A673 (cell line): ENCODE results near the gene C2orf92. TPM values are rescaled to one million over a fixed set of nuclear protein-coding genes. Genes with fewer than 3 reads are reported as not detected.

Experiments used
- BruUV-seq: library from RNA; stranded (reverse); fragments of 400-500 nt; replicated peaks from 2 replicates; lab custom pipeline; 2021; lab: Mats Ljungman, UMichigan
- CTCF ChIA-PET: fragments of 300-600 bp; sonication (Branson Sonifier 250); formaldehyde crosslinking; loops from one replicate; lab custom pipeline; 2022; ENCODE audit warnings: antibody characterized with exemption; lab: Charles Lee
- POLR2A ChIA-PET: fragments of 300-600 bp; sonication (Branson Sonifier 250); formaldehyde crosslinking; loops from one replicate; lab custom pipeline; 2022; ENCODE audit warnings: antibody characterized with exemption; ENCODE audit not compliant: low non-redundant PET; lab: Charles Lee
- DNase-seq: peaks from one replicate; pipeline ENCODE4 v3.0.0-alpha.2; 2015; ENCODE audit warnings: low spot score
- H3K27ac ChIP-seq: fragments of 200-600 bp; sonication (generic); 2 replicates; pipeline ENCODE4 v1.5.1; 2016; ENCODE audit warnings: mixed run types, low read depth, mild to moderate bottlenecking, mixed read lengths, antibody characterized with exemption, low read length; ENCODE audit not compliant: poor library complexity, severe bottlenecking
- H3K27me3 ChIP-seq: fragments of 200-600 bp; sonication (generic); replicated peaks from 2 replicates; pipeline ENCODE4 v1.6.1; 2017; ENCODE audit warnings: mixed run types, low read depth, mild to moderate bottlenecking, mixed read lengths, antibody characterized with exemption, low read length; ENCODE audit not compliant: insufficient read depth, poor library complexity
- H3K36me3 ChIP-seq: fragments of 200-600 bp; sonication (generic); 2 replicates; pipeline ENCODE4 v1.6.1; 2016; ENCODE audit warnings: mixed run types, mild to moderate bottlenecking, mixed read lengths, antibody characterized with exemption, low read length; ENCODE audit not compliant: insufficient read depth, poor library complexity, severe bottlenecking
- H3K4me1 ChIP-seq: fragments of 200-600 bp; sonication (generic); 2 replicates; pipeline ENCODE4 v1.6.1; 2017; ENCODE audit warnings: mixed run types, mild to moderate bottlenecking, mixed read lengths, antibody characterized with exemption, low read length; ENCODE audit not compliant: insufficient read depth, poor library complexity, severe bottlenecking
- H3K4me3 ChIP-seq: fragments of 200-600 bp; sonication (generic); 2 replicates; pipeline ENCODE4 v1.5.1; 2016; ENCODE audit warnings: low read depth, mixed run types, mild to moderate bottlenecking, mixed read lengths, low read length; ENCODE audit not compliant: poor library complexity, severe bottlenecking
- H3K9me3 ChIP-seq: fragments of 200-600 bp; sonication (generic); 2 replicates; pipeline ENCODE4 v1.6.1; 2016; ENCODE audit warnings: mixed run types, low read depth, mild to moderate bottlenecking, mixed read lengths, antibody characterized with exemption, low read length; ENCODE audit not compliant: poor library complexity, severe bottlenecking
- EZH2 ChIP-seq: fragments of 200-600 bp; sonication (generic); IDR thresholded peaks from 2 replicates; pipeline ENCODE4 v1.6.1; 2017; ENCODE audit warnings: borderline replicate concordance, low read depth, mild to moderate bottlenecking, mixed read lengths, antibody characterized with exemption, low read length; ENCODE audit not compliant: poor library complexity, severe bottlenecking
- intact Hi-C: fragments of 100-400 bp; cut with micrococcal nuclease; formaldehyde crosslinking; loops from one replicate; pipeline ENCODE4 v1.10.0; 2022; ENCODE audit not compliant: unreplicated experiment
- total RNA-seq: library from RNA; stranded (reverse); gene quantifications from 2 replicates; pipeline ENCODE4 v1.2.3, GENCODE V29; 2021
- TF ChIP-seq, protein P1 (sequence below): fragments of 300-800, 200-600 bp; sonication (generic); conservative IDR thresholded peaks from 2 replicates; pipeline ENCODE4 v1.5.1; 2017; ENCODE audit warnings: low read depth, mild to moderate bottlenecking, antibody characterized with exemption, low read length, moderate library complexity, mixed read lengths

The C2orf92 gene
- total RNA-seq, 1 experiment from 2014 or later: 3.7 TPM

DNA sequence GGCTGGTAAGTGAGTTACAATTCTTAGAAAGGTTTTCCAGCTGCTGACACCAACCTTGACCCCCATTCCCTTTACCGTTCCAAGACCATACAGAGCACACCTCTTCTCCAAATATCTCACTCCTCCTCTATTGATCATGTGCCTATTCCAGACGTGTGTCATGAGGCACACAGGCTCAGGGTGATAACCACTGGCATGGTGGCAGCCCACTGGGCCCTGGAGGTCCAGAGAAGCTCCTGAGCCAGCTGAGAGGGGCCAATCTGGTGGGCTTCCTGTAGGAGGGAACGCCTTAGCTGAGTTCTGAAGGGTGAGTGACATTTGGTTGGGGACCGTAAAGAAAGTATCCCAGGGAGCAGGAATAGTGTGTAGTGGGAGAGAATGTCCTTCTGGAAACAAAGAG, 72.2 kb downstream of the C2orf92 start:
- H3K9me3 ChIP-seq: no peaks in the 10 kb centered on the region
- ChIA-PET CTCF (interaction anchor here (1.2 kb wide), 1 partner anchor 643 kb away, joined by 3 read pairs; no protein-coding TSS in a partner anchor), POLR2A (no interaction called here)
- H3K27ac ChIP-seq: no peak overlapping the region
- intact Hi-C loops: loop anchor here (5.0 kb wide), 1 partner anchor 646 kb away; no protein-coding TSS in a partner anchor
- no TSS peak for BruUV-seq
- no peak for DNase-seq
- H3K27me3 ChIP-seq: no peaks in the 10 kb centered on the region
- H3K4me3 ChIP-seq: no peak overlapping the region
- H3K4me1 ChIP-seq: no peaks in the 10 kb centered on the region
- no peaks in the 10 kb centered on the region for H3K36me3 ChIP-seq
- no peak for TF ChIP-seq EZH2
- TF ChIP-seq, protein P1, sequence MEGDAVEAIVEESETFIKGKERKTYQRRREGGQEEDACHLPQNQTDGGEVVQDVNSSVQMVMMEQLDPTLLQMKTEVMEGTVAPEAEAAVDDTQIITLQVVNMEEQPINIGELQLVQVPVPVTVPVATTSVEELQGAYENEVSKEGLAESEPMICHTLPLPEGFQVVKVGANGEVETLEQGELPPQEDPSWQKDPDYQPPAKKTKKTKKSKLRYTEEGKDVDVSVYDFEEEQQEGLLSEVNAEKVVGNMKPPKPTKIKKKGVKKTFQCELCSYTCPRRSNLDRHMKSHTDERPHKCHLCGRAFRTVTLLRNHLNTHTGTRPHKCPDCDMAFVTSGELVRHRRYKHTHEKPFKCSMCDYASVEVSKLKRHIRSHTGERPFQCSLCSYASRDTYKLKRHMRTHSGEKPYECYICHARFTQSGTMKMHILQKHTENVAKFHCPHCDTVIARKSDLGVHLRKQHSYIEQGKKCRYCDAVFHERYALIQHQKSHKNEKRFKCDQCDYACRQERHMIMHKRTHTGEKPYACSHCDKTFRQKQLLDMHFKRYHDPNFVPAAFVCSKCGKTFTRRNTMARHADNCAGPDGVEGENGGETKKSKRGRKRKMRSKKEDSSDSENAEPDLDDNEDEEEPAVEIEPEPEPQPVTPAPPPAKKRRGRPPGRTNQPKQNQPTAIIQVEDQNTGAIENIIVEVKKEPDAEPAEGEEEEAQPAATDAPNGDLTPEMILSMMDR: no peak

DNA sequence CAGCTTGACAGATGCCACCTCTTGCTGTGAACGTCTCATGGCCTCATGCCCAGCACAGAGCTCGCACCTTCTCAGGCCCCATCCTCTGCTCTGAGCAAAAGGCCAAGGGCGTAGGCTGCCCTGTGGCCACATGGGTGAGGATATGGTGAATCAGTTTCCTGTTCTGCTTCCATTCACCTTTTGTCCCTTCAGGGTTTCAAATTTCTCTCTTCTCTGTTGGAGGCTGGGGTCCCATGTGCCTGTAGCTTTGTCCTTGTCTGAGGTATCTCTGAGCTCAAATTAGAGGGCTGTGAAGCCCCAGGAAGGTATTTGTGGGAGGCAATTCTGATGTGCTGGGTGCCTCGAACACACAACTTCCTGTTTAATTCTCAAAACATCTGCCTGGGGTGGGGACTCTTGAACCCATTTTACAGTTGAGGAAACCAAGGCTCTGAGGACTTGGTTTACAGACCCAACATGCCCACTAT, 72.9 kb downstream of the C2orf92 start:
- BruUV-seq: no TSS peak
- DNase-seq: no peak
- H3K27ac ChIP-seq: no peak overlapping the region
- H3K4me3 ChIP-seq: no peak overlapping the region
- ChIA-PET CTCF (no interaction called here), POLR2A (no interaction called here)
- no peaks in the 10 kb centered on the region for H3K27me3 ChIP-seq
- H3K4me1 ChIP-seq: no peaks in the 10 kb centered on the region
- no peaks in the 10 kb centered on the region for H3K36me3 ChIP-seq
- intact Hi-C loops: loop anchor here (5.0 kb wide), 1 partner anchor 645 kb away; no protein-coding TSS in a partner anchor
- H3K9me3 ChIP-seq: no peaks in the 10 kb centered on the region
- no peak for TF ChIP-seq EZH2
- TF ChIP-seq, protein P1: no peak

DNA sequence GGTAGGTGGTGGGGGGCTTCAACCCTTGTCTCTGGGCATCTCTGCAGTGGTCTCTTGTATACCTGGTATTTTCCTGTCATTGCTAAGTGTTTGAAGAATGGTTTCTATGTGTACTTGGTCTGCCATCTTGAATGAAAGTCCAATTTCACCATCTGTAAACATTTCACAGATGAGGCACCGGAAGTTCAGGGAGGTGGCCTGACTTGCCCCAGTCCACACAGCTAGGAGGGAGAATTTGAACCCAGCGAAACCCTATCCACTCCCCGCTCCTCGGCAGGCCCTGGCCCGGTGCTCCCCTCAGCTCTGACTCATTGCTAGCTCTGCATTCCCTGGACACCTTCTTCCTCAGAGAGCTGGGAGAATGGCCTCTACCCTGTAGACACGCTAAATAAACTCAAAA, 74.4 kb downstream of the C2orf92 start:
- DNase-seq: no peak
- Histone ChIP-seq H3K36me3 (no peaks in the 10 kb centered on the region), H3K4me3 (no peak overlapping the region), H3K27ac (no peak overlapping the region), H3K4me1 (no peaks in the 10 kb centered on the region), H3K27me3 (no peaks in the 10 kb centered on the region), H3K9me3 (no peaks in the 10 kb centered on the region)
- ChIA-PET CTCF (no interaction called here), POLR2A (interaction anchor here (0.6 kb wide), 1 partner anchor 738 kb away, joined by 3 read pairs; no protein-coding TSS in a partner anchor)
- no TSS peak for BruUV-seq
- intact Hi-C loops: loop anchor here (5.0 kb wide), 1 partner anchor 643 kb away; no protein-coding TSS in a partner anchor
- no peak for TF ChIP-seq EZH2
- TF ChIP-seq, protein P1: no peak
